B cell (primary cell): ENCODE data around the gene NLGN1. TPM values are rescaled to one million over a fixed set of nuclear protein-coding genes. Genes with fewer than 3 reads are reported as not detected.

ENCODE experiments used
- ATAC-seq: fragments of 200-7000 bp; cut with Tn5 transposase; one replicate; pipeline ENCODE4 v1.10.0; 2021; ENCODE audit warnings: low read depth, mild to moderate bottlenecking, moderate number of reproducible peaks, moderate library complexity
- CTCF ChIA-PET: fragments of 350-600 bp; sonication (Branson Sonifier 250); formaldehyde crosslinking; loops from one replicate; lab custom pipeline; 2021; ENCODE audit warnings: antibody characterized with exemption, inconsistent platforms; lab: Charles Lee
- POLR2A ChIA-PET: fragments of 350-600 bp; sonication (Branson Sonifier 250); formaldehyde crosslinking; loops from one replicate; lab custom pipeline; 2021; ENCODE audit warnings: antibody characterized with exemption; lab: Charles Lee
- DNase-seq: peaks from one replicate; pipeline ENCODE4 v3.0.0; 2013
- H2AFZ ChIP-seq: 2 replicates; pipeline ENCODE4 v1.6.1; 2012; ENCODE audit warnings: mild to moderate bottlenecking, low read depth, low read length; ENCODE audit not compliant: insufficient read depth, poor library complexity, severe bottlenecking
- H3K27ac ChIP-seq, 2 donors: 1 replicate in 1 of 2; 2 replicates in 1 of 2; pipeline ENCODE4 v1.5.1; 2012 to 2013; ENCODE audit warnings: low read length in 2 of 2, mild to moderate bottlenecking in 2 of 2, moderate library complexity in 1 of 2
- H3K27me3 ChIP-seq, 4 experiments: fragments of 200-600 bp in 1 of 4; sonication (generic) in 1 of 4; replicated peaks in 1 of 4; 1 replicate in 2 of 4; 2 replicates in 2 of 4; pipeline versions ENCODE4 v1.6.1 to v1.7.0; 2013 to 2016; ENCODE audit warnings: low read length in 3 of 4, mild to moderate bottlenecking in 2 of 4, mixed read lengths in 1 of 4, moderate library complexity in 1 of 4; ENCODE audit not compliant: insufficient read depth in 4 of 4, control insufficient read depth in 3 of 4; ENCODE audit errors: control extremely low read depth in 1 of 4
- H3K36me3 ChIP-seq, 2 experiments: replicated peaks in 1 of 2; 1 replicate in 1 of 2; 2 replicates in 1 of 2; pipeline versions ENCODE4 v1.6.1 to v1.7.1; 2013; ENCODE audit warnings: low read length in 1 of 2; ENCODE audit not compliant: insufficient read depth in 2 of 2, control insufficient read depth in 1 of 2; ENCODE audit errors: control extremely low read depth in 1 of 2, extremely low read depth in 1 of 2
- H3K4me1 ChIP-seq, 2 donors: fragments of 200-600 bp in 1 of 2; sonication (generic) in 1 of 2; 1 replicate in 1 of 2; 2 replicates in 1 of 2; pipeline versions ENCODE4 v1.5.1 to v1.6.1; 2013 to 2017; ENCODE audit warnings: low read length in 2 of 2; ENCODE audit not compliant: control insufficient read depth in 2 of 2, insufficient read depth in 2 of 2
- H3K4me2 ChIP-seq: replicated peaks from 2 replicates; pipeline ENCODE3; 2012; ENCODE audit warnings: mild to moderate bottlenecking, low read depth, low read length; ENCODE audit not compliant: poor library complexity, severe bottlenecking
- H3K4me3 ChIP-seq, 5 experiments: fragments of 200-600 bp in 1 of 5; sonication (generic) in 1 of 5; 1 replicate in 3 of 5; 2 replicates in 2 of 5; pipeline versions ENCODE4 v1.5.1 to v1.7.0; 2011 to 2016; ENCODE audit warnings: low read length in 4 of 5, mild to moderate bottlenecking in 4 of 5, low read depth in 2 of 5, control low read depth in 1 of 5, moderate library complexity in 1 of 5; ENCODE audit not compliant: insufficient read depth in 1 of 5; ENCODE audit errors: control extremely low read depth in 1 of 5, extremely low read depth in 1 of 5
- H3K79me2 ChIP-seq: fragments of 200-600 bp; sonication (generic); one replicate; pipeline ENCODE4 v1.6.0; 2016; ENCODE audit warnings: low read length; ENCODE audit not compliant: control insufficient read depth, insufficient read depth
- H3K9ac ChIP-seq: fragments of 200-600 bp; sonication (generic); 2 replicates; pipeline ENCODE4 v1.6.1; 2017; ENCODE audit warnings: mild to moderate bottlenecking, low read length, moderate library complexity
- H3K9me3 ChIP-seq, 3 donors: one replicate each; pipeline versions ENCODE4 v1.6.1 to v1.7.1; 2013; ENCODE audit warnings: low read length in 2 of 3; ENCODE audit not compliant: control insufficient read depth in 2 of 3, insufficient read depth in 1 of 3; ENCODE audit errors: control extremely low read depth in 1 of 3
- H4K20me1 ChIP-seq: 2 replicates; pipeline ENCODE4 v1.6.0; 2012; ENCODE audit warnings: mild to moderate bottlenecking, low read length; ENCODE audit not compliant: insufficient read depth, control insufficient read depth, poor library complexity, severe bottlenecking
- H3K27ac Mint-ChIP-seq: one replicate; pipeline ENCODE4 v1.8.0; 2021; ENCODE audit warnings: mixed read lengths
- H3K27me3 Mint-ChIP-seq: one replicate; pipeline ENCODE4 v1.8.0; 2021; ENCODE audit warnings: mixed read lengths
- H3K4me1 Mint-ChIP-seq: one replicate; pipeline ENCODE4 v1.8.0; 2021; ENCODE audit warnings: mixed read lengths
- H3K4me3 Mint-ChIP-seq: one replicate; pipeline ENCODE4 v1.8.0; 2021; ENCODE audit warnings: mixed read lengths
- H3K9me3 Mint-ChIP-seq: one replicate; pipeline ENCODE4 v1.8.0; 2022; ENCODE audit warnings: mixed read lengths; ENCODE audit not compliant: insufficient read depth
- CTCF ChIP-seq: fragments of 200-600 bp; IDR thresholded peaks from one replicate; pipeline ENCODE4 v1.8.0; 2022; ENCODE audit warnings: antibody characterized with exemption, mild to moderate bottlenecking
- EZH2 ChIP-seq: IDR thresholded peaks from 2 replicates; pipeline ENCODE4 v1.6.1; 2012; ENCODE audit warnings: borderline replicate concordance, low read depth, mild to moderate bottlenecking, moderate library complexity, low read length; ENCODE audit not compliant: insufficient read depth, poor library complexity, severe bottlenecking
- WGBS: methylation state at CpG from one replicate; pipeline ENCODE4 v1.1.5; 2013; ENCODE audit warnings: missing lambda C conversion rate; ENCODE audit not compliant: insufficient coverage; 5-methylcytosine and 5-hydroxymethylcytosine counted together
- intact Hi-C: fragments of 100-400 bp; cut with micrococcal nuclease; formaldehyde crosslinking; loops from one replicate; pipeline ENCODE4 v1.10.0; 2022
- polyA plus RNA-seq: library from polyadenylated mRNA; depleted of rRNA; stranded (reverse); fragments of >200 nt; gene quantifications from 2 replicates; pipeline ENCODE4 v1.2.3, GENCODE V29; 2012
- total RNA-seq, 2 donors: library from RNA; stranded (reverse); fragments of 120-200 nt in 1 of 2; gene quantifications; 1 replicate in 1 of 2; 2 replicates in 1 of 2; pipeline versions ENCODE4 v1.2.3 to v1.2.4, GENCODE V29; 2013 to 2022

Gene NLGN1
- total and polyA plus RNA-seq, 2 donors (not counting 1 experiment from before 2014, with no cell fraction given) = not detected

- no peak for TF ChIP-seq CTCF
- no peak for TF ChIP-seq EZH2
- no peak overlapping the region for H3K4me2 ChIP-seq
- no peak overlapping the region for H3K27ac ChIP-seq
- ChIA-PET POLR2A (no interaction called here), CTCF (no interaction called here)
- Mint-ChIP-seq H3K27me3 (no peaks in the 10 kb centered on the region), H3K4me3 (no peak overlapping the region), H3K9me3 (no peaks in the 10 kb centered on the region), H3K27ac (no peak overlapping the region), H3K4me1 (no peaks in the 10 kb centered on the region)
- no peak overlapping the region for H2AFZ ChIP-seq
- WGBS = no CpG with 5 or more reads among the region's 1 CpG
- no peaks in the 10 kb centered on the region for H4K20me1 ChIP-seq
- no peak overlapping the region for H3K9ac ChIP-seq
- no peaks in the 10 kb centered on the region for H3K4me1 ChIP-seq
- H3K79me2 ChIP-seq = no peaks in the 10 kb centered on the region
- H3K9me3 ChIP-seq = no peaks in the 10 kb centered on the region
- no peak for ATAC-seq
- DNase-seq = no peak
- no peak overlapping the region for H3K4me3 ChIP-seq
- no peaks in the 10 kb centered on the region for H3K27me3 ChIP-seq
- intact Hi-C loops = no loop called here
- H3K36me3 ChIP-seq = no peaks in the 10 kb centered on the region
Observed at GRCh38 chr3:173416070-173416469, 18.5 kb downstream of the NLGN1 start.

GRCh38 chr3:173429076-173429475 lies 31.5 kb downstream of the NLGN1 start:
- Histone ChIP-seq H3K4me3 (no peak overlapping the region), H3K4me2 (no peak overlapping the region), H3K9ac (no peak overlapping the region), H3K27me3 (no peaks in the 10 kb centered on the region), H3K79me2 (no peaks in the 10 kb centered on the region), H3K9me3 (peaks cover 0 to 8% (median 5%) of the 10 kb centered on the region in 3 donors), H3K4me1 (no peaks in the 10 kb centered on the region), H2AFZ (no peak overlapping the region), H4K20me1 (no peaks in the 10 kb centered on the region), H3K36me3 (no peaks in the 10 kb centered on the region), H3K27ac (no peak overlapping the region)
- CTCF ChIA-PET = no interaction called here
- no peak for DNase-seq
- intact Hi-C loops = no loop called here
- Mint-ChIP-seq H3K27me3 (no peaks in the 10 kb centered on the region), H3K27ac (no peak overlapping the region), H3K9me3 (peaks cover 11% of the 10 kb centered on the region), H3K4me1 (no peaks in the 10 kb centered on the region), H3K4me3 (no peak overlapping the region)
- TF ChIP-seq CTCF (no peak), EZH2 (no peak)
- WGBS = no CpG with 5 or more reads among the region's 5 CpGs
- POLR2A ChIA-PET = no interaction called here
- no peak for ATAC-seq
